Measurements from ENCODE around the gene TAS2R13. TPM values are rescaled to one million over a fixed set of nuclear protein-coding genes. Genes with fewer than 3 reads are reported as not detected.

TAS2R13 gene
- total RNA-seq, 2 experiments from 2014 or later, result 1.0 to 1.1 TPM

- ATAC-seq (no peak), DNase-seq (no peak)
- Mint-ChIP-seq H3K27me3 (ENCODE audit: low read depth) (no peaks in the 10 kb centered on the region), H3K4me1 (ENCODE audit: low read depth) (no peaks in the 10 kb centered on the region), H3K4me3 (no peak overlapping the region), H3K27ac (no peak overlapping the region), H3K36me3 (ENCODE audit: low read depth) (no peaks in the 10 kb centered on the region), H3K9me3 (ENCODE audit: insufficient read depth) (no peaks in the 10 kb centered on the region)
- ChIA-PET POLR2A (no interaction called here), CTCF (no interaction called here)
Measured at GRCh38 chr12:10919809-10920208, 10.4 kb upstream of the TAS2R13 start.

- POLR2A ChIA-PET, result no interaction called here
Measured at GRCh38 chr12:10910380-10910779, 1.0 kb upstream of the TAS2R13 start.

GRCh38 chr12:10904686-10905085, 4.7 kb downstream of the TAS2R13 start:
- peaks cover 20% of the 10 kb centered on the region for H3K36me3 Mint-ChIP-seq (ENCODE audit: low read depth)
- no peaks in the 10 kb centered on the region for H3K4me1 Mint-ChIP-seq (ENCODE audit: low read depth)
- H3K4me3 Mint-ChIP-seq, result no peak overlapping the region
- ChIA-PET CTCF (no interaction called here), POLR2A (no interaction called here)
- DNase-seq (no peak), ATAC-seq (no peak)
- H3K27me3 Mint-ChIP-seq (ENCODE audit: low read depth), result no peaks in the 10 kb centered on the region
- no peak overlapping the region for H3K27ac Mint-ChIP-seq
- H3K9me3 Mint-ChIP-seq (ENCODE audit: insufficient read depth), result peaks cover 22% of the 10 kb centered on the region

More at GRCh38 chr12:10910380-10910779, 1.0 kb upstream of the TAS2R13 start:
- ATAC-seq, result no peak
- DNase-seq, result no peak
- no peaks in the 10 kb centered on the region for H3K4me1 Mint-ChIP-seq (ENCODE audit: low read depth)
- no peak overlapping the region for H3K27ac Mint-ChIP-seq
- CTCF ChIA-PET, result no interaction called here
- no peak overlapping the region for H3K4me3 Mint-ChIP-seq
- H3K9me3 Mint-ChIP-seq (ENCODE audit: insufficient read depth), result no peaks in the 10 kb centered on the region
- no peaks in the 10 kb centered on the region for H3K36me3 Mint-ChIP-seq (ENCODE audit: low read depth)
- no peaks in the 10 kb centered on the region for H3K27me3 Mint-ChIP-seq (ENCODE audit: low read depth)

- DNase-seq, result no peak
- no peak overlapping the region for H3K27ac Mint-ChIP-seq
- no peaks in the 10 kb centered on the region for H3K27me3 Mint-ChIP-seq (ENCODE audit: low read depth)
- CTCF ChIA-PET, result no interaction called here
- H3K4me1 Mint-ChIP-seq (ENCODE audit: low read depth), result no peaks in the 10 kb centered on the region
- peaks cover 20% of the 10 kb centered on the region for H3K36me3 Mint-ChIP-seq (ENCODE audit: low read depth)
- no peak for ATAC-seq
- POLR2A ChIA-PET, result no interaction called here
- H3K4me3 Mint-ChIP-seq, result no peak overlapping the region
- peaks cover 22% of the 10 kb centered on the region for H3K9me3 Mint-ChIP-seq (ENCODE audit: insufficient read depth)
Measured at GRCh38 chr12:10901427-10901826, 7.9 kb downstream of the TAS2R13 start.

GRCh38 chr12:10900972-10901371, 8.4 kb downstream of the TAS2R13 start:
- Mint-ChIP-seq H3K4me1 (ENCODE audit: low read depth) (no peaks in the 10 kb centered on the region), H3K27me3 (ENCODE audit: low read depth) (no peaks in the 10 kb centered on the region), H3K4me3 (no peak overlapping the region), H3K36me3 (ENCODE audit: low read depth) (peaks cover 20% of the 10 kb centered on the region), H3K9me3 (ENCODE audit: insufficient read depth) (peaks cover 22% of the 10 kb centered on the region), H3K27ac (no peak overlapping the region)
- ChIA-PET CTCF (no interaction called here), POLR2A (no interaction called here)
- no peak for ATAC-seq
- DNase-seq, result no peak

- CTCF ChIA-PET, result no interaction called here
- ATAC-seq, result no peak
- DNase-seq, result no peak
- Mint-ChIP-seq H3K4me1 (ENCODE audit: low read depth) (no peaks in the 10 kb centered on the region), H3K27ac (no peak overlapping the region), H3K4me3 (no peak overlapping the region), H3K27me3 (ENCODE audit: low read depth) (no peaks in the 10 kb centered on the region), H3K9me3 (ENCODE audit: insufficient read depth) (peaks cover 22% of the 10 kb centered on the region), H3K36me3 (ENCODE audit: low read depth) (peaks cover 20% of the 10 kb centered on the region)
- POLR2A ChIA-PET, result no interaction called here
Measured at GRCh38 chr12:10900530-10900929, 8.8 kb downstream of the TAS2R13 start.

- H3K4me1 Mint-ChIP-seq (ENCODE audit: low read depth), result no peaks in the 10 kb centered on the region
- no peaks in the 10 kb centered on the region for H3K9me3 Mint-ChIP-seq (ENCODE audit: insufficient read depth)
- ATAC-seq, result no peak
- ChIA-PET CTCF (no interaction called here), POLR2A (no interaction called here)
- DNase-seq, result no peak
- no peaks in the 10 kb centered on the region for H3K27me3 Mint-ChIP-seq (ENCODE audit: low read depth)
- H3K4me3 Mint-ChIP-seq, result no peak overlapping the region
- H3K27ac Mint-ChIP-seq, result no peak overlapping the region
- H3K36me3 Mint-ChIP-seq (ENCODE audit: low read depth), result peaks cover 3% of the 10 kb centered on the region
Measured at GRCh38 chr12:10896854-10897253, 12.5 kb downstream of the TAS2R13 start.

- H3K27ac Mint-ChIP-seq, result no peak overlapping the region
- H3K27me3 Mint-ChIP-seq (ENCODE audit: low read depth), result no peaks in the 10 kb centered on the region
- H3K9me3 Mint-ChIP-seq (ENCODE audit: insufficient read depth), result no peaks in the 10 kb centered on the region
- ATAC-seq (no peak), DNase-seq (no peak)
- POLR2A ChIA-PET, result no interaction called here
- no peak overlapping the region for H3K4me3 Mint-ChIP-seq
- no peaks in the 10 kb centered on the region for H3K4me1 Mint-ChIP-seq (ENCODE audit: low read depth)
- CTCF ChIA-PET, result no interaction called here
- peaks cover 5% of the 10 kb centered on the region for H3K36me3 Mint-ChIP-seq (ENCODE audit: low read depth)
Measured at GRCh38 chr12:10891937-10892336, 17.4 kb downstream of the TAS2R13 start.

GRCh38 chr12:10889226-10889625, 20.1 kb downstream of the TAS2R13 start:
- Mint-ChIP-seq H3K4me3 (no peak overlapping the region), H3K27ac (no peak overlapping the region), H3K36me3 (ENCODE audit: low read depth) (peaks cover 5% of the 10 kb centered on the region), H3K4me1 (ENCODE audit: low read depth) (no peaks in the 10 kb centered on the region), H3K27me3 (ENCODE audit: low read depth) (no peaks in the 10 kb centered on the region), H3K9me3 (ENCODE audit: insufficient read depth) (no peaks in the 10 kb centered on the region)
- ChIA-PET POLR2A (interaction anchor here (0.7 kb wide), 1 partner anchor 207 kb away, joined by 3 read pairs; no protein-coding TSS in a partner anchor), CTCF (no interaction called here)
- DNase-seq (no peak), ATAC-seq (no peak)

GRCh38 chr12:10884086-10884725, 25.2 kb downstream of the TAS2R13 start, which contains the start of gene PRH1:
TSS of gene PRH1 (minus strand) at chr12:10884255. CDS start at chr12:10884217, 38 bp downstream.
- Mint-ChIP-seq H3K4me1 (ENCODE audit: low read depth) (no peaks in the 10 kb centered on the region), H3K4me3 (no peak within 1 kb of the TSS), H3K9me3 (ENCODE audit: insufficient read depth) (no peaks in the 10 kb centered on the region), H3K27me3 (ENCODE audit: low read depth) (no peaks in the 10 kb centered on the region), H3K36me3 (ENCODE audit: low read depth) (peaks cover 3% of the 10 kb centered on the region), H3K27ac (no peak within 1 kb of the TSS)
- CTCF ChIA-PET, result no interaction called here
- POLR2A ChIA-PET, result no interaction called here
- ATAC-seq (no peak), DNase-seq (no peak)

GRCh38 chr12:10873378-10873777, 36.0 kb downstream of the TAS2R13 start:
- H3K27ac Mint-ChIP-seq, result no peak overlapping the region
- ChIA-PET POLR2A (interaction anchor here (0.7 kb wide), 1 partner anchor 102 kb away, joined by 3 read pairs; no protein-coding TSS in a partner anchor), CTCF (interaction anchor here (0.5 kb wide), 1 partner anchor 8 kb away, joined by 3 read pairs; no protein-coding TSS in a partner anchor)
- no peaks in the 10 kb centered on the region for H3K27me3 Mint-ChIP-seq (ENCODE audit: low read depth)
- peaks cover 6% of the 10 kb centered on the region for H3K9me3 Mint-ChIP-seq (ENCODE audit: insufficient read depth)
- DNase-seq (no peak), ATAC-seq (no peak)
- H3K4me3 Mint-ChIP-seq, result no peak overlapping the region
- H3K36me3 Mint-ChIP-seq (ENCODE audit: low read depth), result peaks cover 13% of the 10 kb centered on the region
- no peaks in the 10 kb centered on the region for H3K4me1 Mint-ChIP-seq (ENCODE audit: low read depth)

- POLR2A ChIA-PET, result no interaction called here
- peaks cover 8% of the 10 kb centered on the region for H3K9me3 Mint-ChIP-seq (ENCODE audit: insufficient read depth)
- CTCF ChIA-PET, result no interaction called here
- ATAC-seq, result no peak
- no peak overlapping the region for H3K27ac Mint-ChIP-seq
- H3K36me3 Mint-ChIP-seq (ENCODE audit: low read depth), result peaks cover 3% of the 10 kb centered on the region
- no peak for DNase-seq
- H3K4me3 Mint-ChIP-seq, result no peak overlapping the region
- H3K27me3 Mint-ChIP-seq (ENCODE audit: low read depth), result no peaks in the 10 kb centered on the region
- no peaks in the 10 kb centered on the region for H3K4me1 Mint-ChIP-seq (ENCODE audit: low read depth)
Measured at GRCh38 chr12:10867381-10867780, 42.0 kb downstream of the TAS2R13 start.

All from activated CD8-positive, alpha-beta T cell treated with anti-CD3 and anti-CD28 coated beads, Interleukin-2, amount 10 ng/mL, durations not matched to agents 7 days and 5 days (primary cell).